ENCODE data around the gene GKN1.
A peak's percentile ranks its signal among the peaks of the same experiment; 100 is the strongest.

The GKN1 gene

DNA sequence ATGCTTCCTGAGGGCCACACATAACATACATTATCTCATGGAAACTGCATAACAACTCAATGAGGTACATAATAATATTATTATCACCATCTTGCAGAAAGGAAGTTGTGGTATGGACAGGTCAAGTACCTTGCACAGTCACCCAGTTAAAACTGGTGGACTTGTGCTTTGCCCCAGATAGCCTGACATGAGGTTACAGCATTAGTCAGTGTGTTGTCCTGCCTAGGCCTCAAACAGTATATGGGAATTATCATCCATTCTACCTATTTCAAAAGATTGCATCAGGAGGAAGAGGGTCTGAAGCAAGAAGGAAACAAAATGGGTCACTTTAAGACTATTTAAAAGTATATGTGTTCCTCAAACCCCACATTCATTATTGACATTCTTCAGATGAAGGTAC is 33.2 kb downstream of the GKN1 start:
- DNase-seq (ENCODE audit: low spot score), result no peak

- DNase-seq (ENCODE audit: low spot score), result no peak
These were observed 36.2 kb downstream of the GKN1 start for GRCh38 chr2:69010437-69011194.

DNA sequence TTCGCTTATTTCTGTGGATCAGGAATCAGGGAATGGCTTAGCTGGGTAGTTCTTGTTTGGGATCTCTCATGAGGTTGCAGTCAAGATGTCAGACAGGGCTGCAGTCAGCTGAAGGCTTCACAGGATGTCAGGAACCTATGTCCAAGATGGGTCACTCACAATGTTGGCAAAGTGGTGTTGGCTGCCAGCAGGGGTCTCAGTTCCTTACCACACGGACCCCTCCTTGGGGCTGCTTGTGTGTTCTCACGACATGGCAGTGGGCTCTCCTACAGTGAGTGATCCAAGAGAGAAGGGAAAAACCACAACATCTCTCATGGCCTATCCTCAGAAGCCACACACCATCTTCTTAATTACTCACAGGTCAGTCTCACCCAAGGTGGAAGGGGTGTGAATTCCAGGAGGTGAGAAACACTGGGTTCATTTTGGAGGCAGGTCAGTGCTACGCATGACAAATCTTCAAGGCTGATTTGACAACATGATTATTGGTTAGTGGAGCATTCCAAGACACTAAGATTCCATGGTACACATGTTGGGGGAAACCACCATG is 37.2 kb downstream of the GKN1 start:
- DNase-seq (ENCODE audit: low spot score), result no peak

DNA sequence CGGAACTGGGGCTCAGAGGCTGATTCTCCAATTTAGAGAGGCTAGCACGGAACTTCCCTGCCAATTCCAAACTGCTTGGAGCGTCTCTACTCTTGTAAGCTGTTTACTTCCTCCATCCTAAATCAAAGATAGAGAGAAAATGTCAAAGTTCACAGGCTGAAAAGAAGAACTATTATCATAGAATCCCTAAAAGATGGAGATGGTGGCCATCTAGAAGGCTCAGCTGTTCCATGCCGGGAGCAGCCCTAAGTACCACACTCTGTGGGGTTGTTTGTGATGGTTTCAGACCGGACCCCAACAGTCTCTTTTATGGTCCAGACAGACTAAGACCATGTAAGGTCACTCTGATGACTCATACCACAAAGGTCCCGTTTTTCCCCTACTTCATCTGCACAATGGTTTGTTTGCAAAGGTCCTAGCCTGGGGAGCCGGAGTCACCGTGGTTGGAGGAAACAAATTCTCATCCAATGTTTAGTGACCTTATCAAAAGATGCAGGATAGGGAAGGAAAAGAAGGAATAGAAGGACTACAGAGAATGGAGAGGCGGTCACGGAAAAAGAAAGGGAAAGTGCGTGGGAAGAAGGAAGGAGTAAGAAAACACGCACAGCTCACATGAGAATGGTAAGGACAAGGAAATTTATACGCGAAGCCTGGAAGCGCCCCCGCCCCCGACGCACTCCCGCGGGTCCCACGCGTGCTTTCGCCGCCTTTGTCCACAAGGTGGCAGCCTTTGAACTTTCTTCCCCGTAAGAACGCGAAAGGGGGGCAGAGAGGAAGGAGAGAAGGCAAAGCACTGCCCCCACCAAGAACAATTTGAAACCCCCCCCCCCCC is 38.1 kb downstream of the GKN1 start:
- DNase-seq (ENCODE audit: low spot score), result peak; percentile 72

DNA sequence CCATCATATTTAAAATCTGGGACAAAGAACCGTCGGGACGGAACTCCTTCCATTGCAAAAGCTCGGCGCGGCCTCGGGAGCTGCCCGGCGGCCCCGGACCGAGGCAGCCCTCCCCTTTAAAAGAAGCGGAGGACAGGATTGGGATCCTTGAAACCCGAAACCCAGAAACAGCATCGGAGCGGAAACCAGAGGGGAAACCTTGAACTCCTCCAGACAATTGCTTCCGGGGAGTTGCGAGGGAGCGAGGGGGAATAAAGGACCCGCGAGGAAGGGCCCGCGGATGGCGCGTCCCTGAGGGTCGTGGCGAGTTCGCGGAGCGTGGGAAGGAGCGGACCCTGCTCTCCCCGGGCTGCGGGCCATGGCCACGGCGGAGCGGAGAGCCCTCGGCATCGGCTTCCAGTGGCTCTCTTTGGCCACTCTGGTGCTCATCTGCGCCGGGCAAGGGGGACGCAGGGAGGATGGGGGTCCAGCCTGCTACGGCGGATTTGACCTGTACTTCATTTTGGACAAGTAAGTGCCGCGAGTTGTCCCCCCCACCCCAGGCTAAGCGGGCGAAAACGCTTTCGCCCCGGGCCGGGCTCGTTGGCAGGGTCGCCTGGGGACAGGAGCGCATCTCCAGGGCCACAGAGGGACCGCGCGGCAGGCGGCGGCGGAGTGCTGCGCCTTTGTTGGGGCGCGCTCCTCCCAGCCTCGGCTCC is 38.9 kb downstream of the GKN1 start, which contains the start of gene ANTXR1:
ANTXR1 (plus strand) TSS at position 38 of the 698 bp plus-strand sequence; CDS start at position 359, 321 bp downstream.
- DNase-seq (ENCODE audit: low spot score), result peak; percentile 64

- peak; percentile 34 for DNase-seq (ENCODE audit: low spot score)
These were observed 39.7 kb downstream of the GKN1 start for GRCh38 chr2:69013840-69014821.

- DNase-seq (ENCODE audit: low spot score), result no peak
These were observed 42.6 kb downstream of the GKN1 start for GRCh38 chr2:69017080-69017479.

DNA sequence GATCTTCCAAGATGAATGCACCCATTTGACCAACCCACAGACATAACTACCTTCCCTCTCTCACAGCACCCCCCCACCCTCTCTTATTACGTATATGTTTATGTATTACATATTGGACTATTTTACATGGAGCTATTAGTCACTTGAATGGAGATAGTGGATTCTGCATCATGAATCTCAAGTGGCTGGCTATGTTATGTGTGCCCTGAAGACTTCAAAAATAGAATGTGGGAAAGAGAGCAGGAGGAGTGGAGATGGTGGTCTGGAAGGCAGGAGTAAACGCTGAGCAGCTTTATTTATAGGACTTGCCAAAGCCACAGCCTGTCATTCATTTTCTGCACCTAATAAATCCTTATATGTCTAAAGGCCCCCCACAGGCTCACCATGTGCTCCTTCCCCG is 43.4 kb downstream of the GKN1 start:
- DNase-seq (ENCODE audit: low spot score), result no peak

- DNase-seq (ENCODE audit: low spot score), result no peak
These were observed 44.3 kb downstream of the GKN1 start for GRCh38 chr2:69018678-69019095.

- no peak for DNase-seq (ENCODE audit: low spot score)
These were observed 46.3 kb downstream of the GKN1 start for GRCh38 chr2:69020496-69021426.

DNA sequence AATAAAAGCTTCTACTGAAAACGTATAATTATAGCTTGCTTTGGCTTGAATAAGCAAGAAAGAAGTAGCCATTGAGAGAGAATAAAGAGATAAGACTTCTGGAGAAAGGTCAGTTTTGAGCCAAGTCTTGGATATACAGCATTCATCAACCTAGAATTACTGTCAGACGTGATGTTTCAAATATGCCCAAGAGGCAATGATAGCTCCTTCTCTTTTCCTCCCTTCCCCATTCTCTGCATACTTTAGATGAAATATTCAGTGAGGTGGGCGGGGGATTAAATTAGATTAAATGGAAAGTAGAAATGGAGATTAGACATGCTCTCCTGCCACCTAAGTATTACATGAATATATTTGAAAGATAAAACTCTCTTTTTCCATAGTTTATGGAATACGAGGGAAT is 47.3 kb downstream of the GKN1 start:
- no peak for DNase-seq (ENCODE audit: low spot score)

- DNase-seq (ENCODE audit: low spot score), result no peak
These were observed 48.1 kb downstream of the GKN1 start for GRCh38 chr2:69022548-69022947.

GRCh38 chr2:69023236-69023635 is 48.8 kb downstream of the GKN1 start:
- no peak for DNase-seq (ENCODE audit: low spot score)

DNA sequence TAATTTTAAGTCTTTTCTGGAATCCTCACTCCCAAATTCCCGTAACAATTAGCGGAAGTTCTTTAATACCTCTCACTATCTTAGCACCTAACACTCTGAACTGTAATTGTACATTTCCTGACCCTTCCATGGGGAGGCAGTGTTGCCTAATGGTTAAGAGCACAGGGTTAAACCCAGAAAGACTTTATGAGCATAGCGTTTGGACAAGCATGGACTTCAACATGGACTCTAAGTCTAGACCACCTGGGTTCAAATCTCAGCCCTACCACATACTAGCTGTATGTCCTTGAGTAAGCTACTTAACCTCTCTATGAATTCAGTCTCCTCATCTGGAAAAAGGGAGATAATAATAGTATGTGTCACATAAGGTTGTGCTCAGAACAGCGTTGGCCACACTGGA is 51.6 kb downstream of the GKN1 start:
- DNase-seq (ENCODE audit: low spot score), result peak; percentile 24

DNA sequence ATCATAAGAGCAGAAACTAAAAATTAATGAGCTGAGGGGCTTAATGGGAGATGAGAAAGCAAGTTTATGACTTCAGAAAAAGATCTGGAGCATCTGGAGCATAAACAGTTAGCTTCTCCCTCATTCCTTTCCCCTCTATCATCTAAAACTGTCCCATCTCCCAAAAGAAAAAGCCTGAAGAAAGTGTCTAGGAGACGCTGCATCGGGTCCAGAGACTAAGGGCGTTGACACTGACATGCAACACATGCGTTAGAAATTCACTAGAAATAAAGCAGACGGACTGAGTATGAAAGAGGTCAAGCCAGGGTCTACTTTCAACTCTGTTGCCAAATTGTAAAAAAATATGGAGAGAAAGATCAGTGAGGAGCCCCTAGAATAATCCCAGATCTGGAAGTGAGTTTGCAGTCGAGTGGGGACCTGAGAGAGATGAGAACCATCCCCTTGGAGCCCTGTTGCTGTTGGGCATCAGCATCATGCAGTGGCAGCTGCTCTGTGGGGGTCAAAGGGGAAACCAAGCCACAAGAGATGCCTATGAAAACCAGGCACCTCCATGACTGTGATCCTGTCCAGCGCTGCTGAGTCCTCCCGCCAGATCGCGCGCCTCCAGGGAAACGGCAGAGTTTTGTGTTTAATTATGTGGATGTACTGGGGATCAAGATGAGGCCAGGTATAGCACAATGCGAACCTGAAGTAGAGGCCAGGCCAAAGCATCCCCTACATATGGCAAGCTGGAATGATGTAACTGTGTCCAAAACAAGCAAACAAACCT is 52.4 kb downstream of the GKN1 start:
- no peak for DNase-seq (ENCODE audit: low spot score)

All from cerebellar cortex (tissue), 1 donor.